ENCODE data around the gene SNX25.
A peak's percentile ranks its signal among the peaks of the same experiment; 100 is the strongest.

The SNX25 gene

DNA sequence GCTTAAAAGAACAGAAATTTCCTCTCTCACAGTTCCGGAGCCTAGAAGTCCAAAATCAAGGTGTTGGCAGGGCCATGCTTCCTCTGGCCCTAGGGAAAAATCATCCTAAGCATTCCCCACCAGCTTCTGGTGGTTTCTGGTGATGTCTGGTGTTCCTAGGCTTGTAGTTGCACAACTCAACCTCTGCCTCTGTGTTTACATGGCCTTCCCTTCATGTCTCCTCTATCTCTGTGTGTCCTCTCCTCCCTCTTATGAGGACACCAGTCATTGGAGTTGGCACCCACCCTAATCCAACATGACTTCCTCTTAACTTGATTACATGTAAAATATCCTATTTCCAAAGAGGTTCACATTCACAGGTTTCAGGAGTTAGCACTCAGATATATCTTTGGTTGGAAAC is 170.9 kb downstream of the SNX25 start:
- DNase-seq (ENCODE audit: low read depth) = no peak

DNA sequence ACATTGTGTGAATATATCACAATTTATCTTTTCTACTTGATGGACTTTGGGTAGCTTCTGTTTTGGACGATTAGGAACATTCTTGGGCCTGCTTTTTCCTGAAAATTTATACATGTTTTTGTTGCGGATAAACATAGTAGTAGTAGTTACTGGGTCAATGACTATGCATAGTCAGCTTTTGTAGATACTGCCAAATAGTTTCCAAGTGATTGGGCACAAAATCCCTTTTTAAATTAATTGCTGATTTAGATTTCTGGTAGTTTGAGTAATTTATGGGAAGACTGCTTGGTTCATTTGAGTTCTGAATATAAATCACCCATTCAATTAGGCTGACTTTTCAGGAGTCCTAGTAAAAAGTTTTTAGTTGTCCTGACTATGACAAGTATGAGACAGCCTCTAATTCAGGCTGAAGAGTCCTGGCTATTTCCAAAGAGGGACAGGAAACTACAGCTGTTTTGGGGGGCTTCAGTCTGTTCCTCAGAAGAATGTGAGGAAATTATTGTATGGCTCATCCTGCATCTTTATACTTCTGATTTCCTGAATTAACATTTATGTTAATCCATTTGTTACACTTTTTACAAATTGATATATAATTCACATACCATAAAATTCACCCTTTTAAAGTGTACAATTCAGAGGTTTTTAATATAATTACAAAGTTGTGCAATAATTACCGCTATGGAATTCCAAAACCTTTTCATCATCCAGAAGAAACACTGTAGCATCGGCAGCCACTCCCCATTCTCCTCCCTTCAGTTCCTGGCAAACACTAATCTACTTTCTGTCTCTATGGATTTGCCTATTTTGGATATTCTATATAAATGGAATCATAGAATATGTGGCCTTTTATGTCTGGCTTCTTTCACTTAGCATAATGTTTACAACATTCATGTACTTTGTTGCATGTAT is 172.1 kb downstream of the SNX25 start:
- DNase-seq (ENCODE audit: low read depth) = no peak

DNA sequence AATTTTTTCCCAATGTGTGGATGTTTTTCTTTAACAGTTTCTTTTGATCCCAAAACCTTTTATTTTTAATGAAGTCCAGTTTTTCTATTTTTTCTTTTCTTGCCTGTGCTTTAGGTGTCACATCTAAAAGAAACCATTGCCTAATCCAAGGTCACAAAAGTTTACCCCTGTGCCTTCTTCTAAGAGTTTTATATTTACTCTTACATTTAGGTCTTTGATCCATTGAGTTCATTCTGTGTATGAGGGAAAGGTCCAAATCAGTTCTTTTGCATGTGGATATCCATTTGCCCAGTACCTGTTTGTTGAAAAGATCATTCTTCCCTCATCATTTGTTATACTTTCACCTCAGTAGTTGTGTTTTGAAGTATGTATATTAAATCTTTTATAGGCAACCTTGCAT is 173.4 kb downstream of the SNX25 start:
- no peak for DNase-seq (ENCODE audit: low read depth)

DNA sequence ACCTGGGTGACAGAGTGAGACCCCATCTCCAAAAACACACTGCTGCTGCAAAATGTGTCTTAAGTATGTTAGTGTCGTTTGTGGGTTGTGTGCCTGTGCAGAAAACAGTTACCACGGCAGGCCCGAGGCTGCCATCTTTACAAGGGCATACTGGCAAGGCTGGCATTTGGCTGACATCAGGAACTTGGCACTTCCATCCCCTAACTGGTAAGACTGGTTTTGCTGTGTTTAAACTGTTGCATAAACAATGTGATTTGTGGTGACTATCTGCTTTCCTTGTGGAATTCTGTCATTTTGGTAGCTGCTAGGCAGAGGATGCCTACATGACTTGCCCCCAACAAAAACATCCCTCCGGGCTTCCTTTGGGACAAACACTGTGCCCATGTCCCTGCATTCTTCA is 174.1 kb downstream of the SNX25 start:
- DNase-seq (ENCODE audit: low read depth) = no peak

DNA sequence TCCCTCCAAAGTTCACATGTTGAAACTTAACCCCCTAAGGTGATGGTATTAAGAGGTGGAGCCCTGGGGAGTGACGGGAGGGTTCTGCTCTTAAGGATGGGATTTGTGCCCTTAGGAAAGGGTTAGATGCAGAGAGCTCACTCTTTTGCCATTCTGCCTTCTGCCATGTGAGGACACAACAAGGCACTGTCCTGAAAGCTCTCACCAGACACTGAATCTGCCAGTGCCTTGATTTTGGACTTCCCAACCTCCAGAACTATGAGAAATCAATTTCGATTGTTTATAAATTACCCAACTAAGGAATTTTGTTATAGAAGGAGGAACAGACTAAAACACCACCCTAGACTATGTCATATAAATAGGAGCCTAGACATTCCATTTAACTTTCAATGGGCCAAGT is 174.7 kb downstream of the SNX25 start:
- no peak for DNase-seq (ENCODE audit: low read depth)

DNA sequence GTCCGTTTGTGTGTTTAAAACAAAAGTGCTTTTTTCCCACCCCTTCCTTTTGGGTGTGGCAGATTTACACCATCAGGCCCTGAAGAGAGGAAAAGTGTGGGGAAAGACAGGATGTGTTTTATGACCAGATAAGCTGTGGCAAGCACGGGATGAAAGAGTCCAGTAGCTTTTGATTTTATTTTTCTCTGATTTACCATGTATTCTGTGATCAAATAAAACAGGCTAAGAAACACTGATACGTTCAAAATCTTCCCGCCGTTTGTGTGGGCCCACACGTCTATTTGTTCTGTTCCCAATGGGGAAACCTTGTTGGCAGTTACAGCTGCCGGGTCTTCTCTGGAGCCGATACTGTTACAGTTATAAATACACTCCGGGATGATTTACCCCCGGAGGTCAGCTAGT is 175.5 kb downstream of the SNX25 start:
- no peak for DNase-seq (ENCODE audit: low read depth)

DNA sequence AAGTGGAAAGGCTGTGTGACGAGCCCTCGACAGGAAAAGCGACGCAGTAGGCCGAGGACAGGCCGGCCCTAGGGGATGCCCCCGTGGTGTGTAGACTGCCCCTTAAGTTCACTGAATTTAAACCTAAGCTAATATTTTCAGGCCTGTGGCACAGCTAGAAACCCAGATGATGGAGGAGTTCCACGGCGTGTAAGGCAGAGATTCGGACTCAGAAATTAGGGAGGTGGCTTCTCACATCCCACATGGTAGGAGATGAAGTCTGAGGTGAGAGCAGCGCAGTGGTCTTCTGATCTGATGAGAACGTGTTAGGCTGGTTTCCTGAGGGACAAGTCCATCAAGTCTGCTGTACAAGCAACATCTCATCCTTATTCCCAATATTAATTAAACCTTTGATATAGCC is 178.6 kb downstream of the SNX25 start:
- no peak for DNase-seq (ENCODE audit: low read depth)

DNA sequence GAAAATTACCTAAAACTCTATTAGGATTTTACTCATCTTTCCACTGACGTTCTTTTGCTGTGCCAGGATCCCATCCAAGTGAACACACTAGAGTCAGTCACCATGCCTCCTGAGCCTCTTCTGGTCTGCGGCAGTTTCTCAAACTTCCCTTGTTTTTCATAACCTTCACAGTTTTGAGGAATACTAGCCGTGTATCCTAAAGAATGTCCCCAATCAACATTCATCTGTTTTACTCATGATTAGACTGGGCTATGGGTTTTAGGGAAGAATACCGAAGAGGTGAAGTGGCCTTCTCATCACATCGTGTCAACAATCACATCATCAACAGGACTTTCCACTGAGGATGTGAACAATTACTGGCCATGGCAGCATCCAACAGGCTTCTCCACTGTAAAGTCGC is 181.5 kb downstream of the SNX25 start:
- no peak for DNase-seq (ENCODE audit: low read depth)

DNA sequence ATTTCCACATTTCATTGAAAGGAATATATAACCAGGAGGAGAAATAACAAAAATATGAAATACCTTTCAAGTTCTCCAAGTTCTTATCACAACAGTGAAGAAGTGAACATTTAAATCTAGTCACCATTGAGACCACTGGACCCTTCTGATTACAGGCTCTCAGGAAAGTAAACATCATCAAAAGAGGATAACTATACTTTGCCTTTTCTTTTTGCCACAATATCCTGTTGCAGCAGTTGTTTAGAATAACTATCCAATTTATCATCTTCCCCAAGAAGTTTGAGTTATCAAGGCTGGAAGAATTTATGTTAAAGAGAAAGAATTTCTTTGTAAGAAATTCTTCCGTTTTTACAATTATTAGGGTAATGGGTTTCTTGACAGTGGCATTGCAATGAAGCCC is 182.8 kb downstream of the SNX25 start:
- DNase-seq (ENCODE audit: low read depth) = no peak

DNA sequence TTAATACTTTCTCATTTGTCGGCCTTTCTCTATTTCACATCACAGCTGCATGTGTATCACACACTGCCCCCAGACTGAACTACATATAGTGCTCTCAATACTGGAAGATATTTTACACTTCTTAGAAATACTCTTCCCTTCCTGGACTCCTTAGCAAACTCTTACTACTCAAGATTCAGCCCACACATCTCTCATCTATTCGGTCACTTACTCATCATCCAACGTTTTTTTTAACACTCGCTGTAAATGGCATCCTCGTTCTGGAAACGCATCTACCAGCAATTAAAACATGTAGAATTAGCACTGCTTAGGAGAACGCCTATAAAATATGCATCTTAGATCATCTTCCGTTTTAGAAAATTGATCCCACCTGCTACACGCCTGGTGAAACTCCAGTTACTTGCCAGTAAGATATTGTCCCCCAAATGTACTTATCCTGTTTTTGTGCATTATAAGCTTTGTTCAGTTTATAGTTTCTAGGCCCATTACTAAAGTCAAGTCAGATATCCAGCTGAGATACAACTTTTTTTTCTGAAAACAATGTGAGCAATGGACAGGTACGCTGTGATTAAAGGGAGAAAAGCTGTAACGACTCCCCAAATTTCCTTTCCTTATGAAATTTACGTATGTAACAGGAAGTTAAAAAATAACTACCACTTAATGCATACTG is 185.3 kb downstream of the SNX25 start:
- no peak for DNase-seq (ENCODE audit: low read depth)

DNA sequence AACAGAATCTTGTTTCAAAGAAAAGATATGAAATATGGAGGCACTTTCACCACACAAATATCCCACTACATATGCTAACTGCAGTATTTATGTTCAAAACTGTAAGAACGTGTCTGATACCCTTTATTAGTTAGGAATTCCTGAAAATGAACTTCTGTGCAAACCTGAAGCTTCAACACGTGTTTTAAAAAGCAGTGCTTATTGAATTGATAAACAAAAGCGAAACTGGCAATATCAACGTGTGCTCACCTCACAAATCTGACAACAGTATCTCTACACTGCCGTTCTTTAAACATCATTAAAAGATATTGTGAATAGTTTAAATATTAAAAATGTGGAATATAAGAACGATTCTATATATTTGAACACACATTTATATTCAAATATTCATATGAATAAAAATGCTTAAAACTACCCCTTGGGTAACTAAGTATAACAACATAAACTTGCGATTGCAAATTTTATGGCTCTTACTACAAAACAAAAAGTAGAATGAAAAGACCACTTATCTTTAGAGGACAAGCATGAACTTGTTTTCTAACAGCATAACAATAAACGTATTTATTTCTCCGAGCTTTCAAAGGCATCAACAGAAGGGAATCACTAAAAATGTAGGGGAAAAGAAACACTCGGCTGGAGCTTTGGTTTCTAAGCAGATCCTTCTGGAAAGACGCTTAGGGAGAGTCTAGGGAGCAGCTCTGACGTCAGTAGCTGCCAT is 186.0 kb downstream of the SNX25 start, which contains the start of gene LRP2BP:
TSS of gene LRP2BP (minus strand) at position 687 of the 718 bp plus-strand sequence. CDS start 17,738 bp downstream, outside the sequence.
- no peak for DNase-seq (ENCODE audit: low read depth)

DNA sequence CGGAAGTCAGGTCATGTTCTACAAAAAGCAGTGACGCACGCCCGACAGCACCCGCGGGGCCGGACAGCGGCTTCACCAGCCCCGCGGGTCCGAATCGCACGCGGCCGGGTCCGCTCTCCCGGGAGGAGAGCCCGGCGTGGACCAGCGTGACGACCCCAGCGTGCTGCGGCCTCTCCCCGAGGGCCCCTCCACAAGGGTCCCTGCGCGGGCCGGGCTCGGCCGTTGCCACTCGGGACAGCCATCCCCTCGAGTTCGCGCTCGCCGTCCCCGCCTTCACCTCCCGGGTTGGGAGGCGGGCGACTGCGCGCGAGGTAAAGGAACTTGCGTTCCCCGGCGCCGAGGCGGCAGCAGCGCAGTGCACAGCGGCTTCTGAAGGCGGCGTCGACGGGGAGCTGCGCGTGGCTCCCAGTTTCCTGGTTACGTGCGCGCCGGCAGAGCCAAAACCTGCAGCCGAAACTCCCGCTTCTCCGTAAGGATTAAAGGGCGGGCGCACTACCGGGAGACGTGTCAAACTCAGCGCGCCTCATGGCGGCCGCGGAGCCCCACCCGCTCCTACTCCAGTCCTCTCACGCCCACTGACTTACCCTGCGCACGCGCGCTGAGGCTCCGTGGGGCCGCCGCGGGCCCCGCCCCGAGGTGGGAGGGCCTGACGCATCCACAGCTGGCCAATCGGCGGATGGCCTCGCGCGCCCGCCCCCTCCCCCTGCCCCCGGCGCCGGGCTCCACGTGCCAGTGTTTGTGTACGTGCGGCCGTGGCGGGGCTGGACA is 186.7 kb downstream of the SNX25 start:
- peak; percentile 88 for DNase-seq (ENCODE audit: low read depth)

DNA sequence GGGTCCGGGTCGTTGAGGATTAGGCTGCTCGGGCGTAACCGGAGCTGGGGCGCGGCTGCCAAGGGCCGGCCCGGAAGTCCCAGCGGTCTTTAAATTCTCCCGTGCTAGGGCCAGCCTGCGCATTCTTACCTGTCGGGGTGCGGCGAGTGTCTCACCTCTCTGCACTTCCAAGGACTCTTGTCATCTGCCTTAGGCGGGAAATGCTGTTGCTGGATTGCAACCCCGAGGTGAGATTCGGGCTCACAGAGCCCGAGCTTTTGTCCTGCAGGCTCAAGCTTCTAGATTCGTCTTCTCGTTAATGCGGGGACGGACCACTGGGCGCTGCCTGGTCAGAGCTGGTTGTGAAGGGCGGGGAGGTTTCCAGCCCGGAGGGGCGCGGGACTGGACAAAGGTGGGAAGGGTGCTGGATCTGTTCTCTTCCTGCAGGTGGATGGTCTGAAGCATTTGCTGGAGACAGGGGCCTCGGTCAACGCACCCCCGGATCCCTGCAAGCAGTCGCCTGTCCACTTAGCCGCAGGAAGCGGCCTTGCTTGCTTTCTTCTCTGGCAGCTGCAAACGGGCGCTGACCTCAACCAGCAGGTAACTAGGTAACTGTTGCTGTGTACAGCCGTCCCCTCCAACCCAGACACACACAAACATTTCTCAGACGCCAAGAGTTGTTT is 187.5 kb downstream of the SNX25 start, which contains the start of gene ANKRD37:
TSS of gene ANKRD37 (plus strand) at position 118 of the 662 bp plus-strand sequence. CDS start at position 201, 83 bp downstream.
- no peak for DNase-seq (ENCODE audit: low read depth)

DNA sequence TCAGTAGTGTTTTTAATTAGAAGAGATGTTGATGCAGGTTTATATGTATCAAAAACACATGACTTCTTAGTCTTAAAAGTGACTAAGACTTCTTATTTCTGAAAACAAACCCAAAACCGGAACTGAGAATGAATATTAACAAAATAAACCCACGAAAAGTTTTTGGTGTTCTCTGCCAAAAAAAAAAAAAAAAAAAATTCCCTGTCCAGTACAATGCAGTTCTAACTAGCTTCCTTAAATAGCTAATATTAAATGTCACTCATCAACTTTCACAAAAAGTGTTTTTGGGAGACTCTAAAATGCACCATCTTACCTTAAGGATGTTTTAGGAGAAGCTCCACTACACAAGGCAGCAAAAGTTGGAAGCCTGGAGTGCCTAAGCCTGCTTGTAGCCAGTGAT is 189.2 kb downstream of the SNX25 start:
- DNase-seq (ENCODE audit: low read depth) = no peak

DNA sequence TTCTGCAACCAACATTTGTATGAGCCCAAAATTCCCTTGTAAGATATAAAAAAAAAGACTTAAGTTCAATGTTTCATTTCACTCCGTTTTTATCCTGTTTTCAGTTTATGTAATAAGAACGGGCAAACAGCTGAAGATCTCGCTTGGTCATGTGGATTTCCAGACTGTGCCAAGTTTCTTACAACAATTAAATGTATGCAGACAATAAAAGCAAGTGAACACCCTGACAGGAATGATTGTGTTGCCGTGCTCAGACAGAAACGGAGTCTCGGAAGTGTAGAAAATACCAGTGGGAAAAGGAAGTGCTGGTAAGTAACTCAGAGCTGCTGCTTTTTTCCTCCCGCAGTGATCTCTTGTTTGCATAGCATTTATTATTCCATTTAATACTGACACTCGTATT is 190.1 kb downstream of the SNX25 start:
- no peak for DNase-seq (ENCODE audit: low read depth)

DNA sequence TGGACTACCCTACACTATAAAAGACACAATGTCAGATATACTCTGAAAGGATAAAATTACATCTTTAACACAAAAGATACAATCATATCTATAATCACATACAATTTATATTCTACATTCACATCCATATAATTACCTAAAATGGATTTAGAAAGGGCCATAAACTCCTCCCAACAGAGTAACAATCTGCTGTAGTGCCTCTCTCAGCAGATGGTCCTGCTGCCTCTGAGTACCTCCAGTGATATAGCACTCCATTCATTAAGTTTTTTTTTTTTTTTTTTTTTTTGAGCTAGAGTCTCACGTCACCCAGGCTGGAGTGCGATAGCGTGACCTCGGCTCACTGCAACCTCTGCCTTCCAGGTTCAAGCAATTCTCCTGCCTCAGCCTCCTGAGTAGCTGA is 194.6 kb downstream of the SNX25 start:
- DNase-seq (ENCODE audit: low read depth) = no peak

DNA sequence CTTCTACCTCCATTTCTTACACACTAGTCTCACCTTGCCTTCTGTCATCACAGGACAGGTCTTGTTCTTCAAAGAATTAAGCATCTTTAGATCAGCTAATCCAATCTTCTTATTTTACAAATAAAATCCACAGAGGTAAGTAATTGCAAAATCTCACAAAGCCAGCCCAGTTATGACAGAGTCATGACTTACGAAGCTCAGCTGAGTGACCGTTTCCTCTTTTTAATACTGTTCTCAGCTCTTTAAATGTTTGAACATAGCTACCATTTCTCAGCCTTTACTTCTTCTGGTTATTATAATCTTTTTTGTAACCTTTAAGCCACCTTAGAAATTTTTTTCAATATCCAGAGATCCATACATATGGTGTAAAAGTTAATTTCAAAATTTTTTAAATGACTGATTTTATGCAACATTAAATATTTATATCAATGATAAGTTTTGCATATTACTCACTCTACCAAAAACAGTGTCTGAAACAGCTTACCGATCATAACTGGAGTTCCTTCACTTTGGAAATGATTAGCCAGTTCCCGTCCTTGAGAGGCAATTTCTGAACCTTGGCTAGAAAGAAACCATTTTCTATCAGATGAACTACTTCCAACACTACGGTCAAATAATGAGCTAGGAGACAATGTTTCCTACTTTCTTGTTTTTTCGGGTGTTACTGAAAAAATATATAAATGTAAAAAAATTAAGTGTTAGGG is 196.1 kb downstream of the SNX25 start:
- no peak for DNase-seq (ENCODE audit: low read depth)

DNA sequence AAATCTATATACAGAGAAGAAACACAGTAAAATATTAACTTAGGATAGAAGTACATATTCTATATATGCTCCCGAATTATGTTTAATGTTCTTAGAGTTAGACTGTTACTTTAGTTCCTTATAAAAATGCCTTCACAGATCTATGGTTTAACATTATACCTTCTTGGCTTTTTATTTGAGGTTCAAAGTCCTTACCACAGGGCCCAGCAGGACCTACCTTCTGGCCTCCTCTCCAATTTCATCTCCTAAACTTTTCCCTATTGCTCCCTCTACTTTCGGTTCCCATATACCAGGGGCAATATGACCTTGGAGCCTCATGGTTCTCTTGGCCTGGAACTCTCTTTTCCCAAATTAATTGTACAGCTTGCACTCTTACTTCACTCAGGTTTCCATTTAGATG is 199.0 kb downstream of the SNX25 start:
- no peak for DNase-seq (ENCODE audit: low read depth)

DNA sequence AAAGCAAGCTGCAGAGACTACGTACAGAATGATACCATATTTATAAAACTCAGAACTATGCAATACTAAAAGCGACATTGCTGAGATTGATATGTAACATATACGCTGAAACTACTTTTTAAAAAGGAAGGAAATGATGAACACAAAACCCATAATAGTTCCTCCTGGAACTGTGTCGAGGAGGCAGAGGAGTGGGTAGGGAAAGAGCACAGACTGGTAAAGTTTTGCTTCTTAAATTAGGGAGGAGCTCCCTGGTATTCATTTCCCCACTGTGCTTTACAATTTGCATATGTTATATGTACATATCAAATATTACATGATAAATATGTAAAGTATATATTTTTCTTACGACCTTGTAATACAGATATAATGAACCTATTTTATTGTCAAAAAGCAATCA is 202.5 kb downstream of the SNX25 start:
- no peak for DNase-seq (ENCODE audit: low read depth)

DNA sequence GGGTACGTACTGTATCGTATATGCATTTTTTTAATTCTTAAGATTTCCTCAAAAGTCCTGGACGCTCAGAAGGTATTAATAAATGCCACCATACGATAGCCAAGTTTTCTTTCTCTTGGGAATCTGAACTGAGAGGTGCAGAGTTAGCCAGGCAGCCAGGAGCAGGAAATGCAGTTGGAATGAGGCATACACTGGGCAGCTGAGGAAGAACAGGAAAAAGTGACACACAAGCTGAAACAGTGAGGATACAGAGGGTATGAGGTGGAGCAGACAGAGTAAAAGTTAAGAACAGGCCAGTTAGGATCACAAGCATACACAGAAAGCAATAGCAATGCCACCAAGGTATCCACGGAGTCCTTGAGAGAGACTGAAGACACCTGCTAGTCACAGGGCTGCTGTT is 203.0 kb downstream of the SNX25 start:
- no peak for DNase-seq (ENCODE audit: low read depth)

Data from stimulated activated CD8-positive, alpha-beta memory T cell treated with anti-CD3 and anti-CD28 coated beads, Interleukin-15, amount 100 ng/mL, for 1 hour (primary cell).